Choroid plexus epithelial cell (primary cell): ENCODE data around the gene OTUD4.
A peak's percentile ranks its signal among the peaks of the same experiment; 100 is the strongest.

Source experiments
- DNase-seq: peaks from one replicate; pipeline ENCODE4 v3.0.0-alpha.2; 2010; ENCODE audit warnings: low read depth
- H3K4me3 ChIP-seq: 2 replicates; pipeline ENCODE4 v1.5.1; 2011; ENCODE audit warnings: low read depth, mild to moderate bottlenecking, control low read depth, low read length, moderate library complexity
- TF ChIP-seq, protein P1 (sequence below): conservative IDR thresholded peaks from 2 replicates; pipeline ENCODE4 v1.5.1; 2011; ENCODE audit warnings: low read depth, mild to moderate bottlenecking, control low read depth, inconsistent platforms, low read length, moderate library complexity

Gene OTUD4

GRCh38 chr4:145083891-145084605 is 96.3 kb downstream of the OTUD4 start:
- TF ChIP-seq, protein P1, sequence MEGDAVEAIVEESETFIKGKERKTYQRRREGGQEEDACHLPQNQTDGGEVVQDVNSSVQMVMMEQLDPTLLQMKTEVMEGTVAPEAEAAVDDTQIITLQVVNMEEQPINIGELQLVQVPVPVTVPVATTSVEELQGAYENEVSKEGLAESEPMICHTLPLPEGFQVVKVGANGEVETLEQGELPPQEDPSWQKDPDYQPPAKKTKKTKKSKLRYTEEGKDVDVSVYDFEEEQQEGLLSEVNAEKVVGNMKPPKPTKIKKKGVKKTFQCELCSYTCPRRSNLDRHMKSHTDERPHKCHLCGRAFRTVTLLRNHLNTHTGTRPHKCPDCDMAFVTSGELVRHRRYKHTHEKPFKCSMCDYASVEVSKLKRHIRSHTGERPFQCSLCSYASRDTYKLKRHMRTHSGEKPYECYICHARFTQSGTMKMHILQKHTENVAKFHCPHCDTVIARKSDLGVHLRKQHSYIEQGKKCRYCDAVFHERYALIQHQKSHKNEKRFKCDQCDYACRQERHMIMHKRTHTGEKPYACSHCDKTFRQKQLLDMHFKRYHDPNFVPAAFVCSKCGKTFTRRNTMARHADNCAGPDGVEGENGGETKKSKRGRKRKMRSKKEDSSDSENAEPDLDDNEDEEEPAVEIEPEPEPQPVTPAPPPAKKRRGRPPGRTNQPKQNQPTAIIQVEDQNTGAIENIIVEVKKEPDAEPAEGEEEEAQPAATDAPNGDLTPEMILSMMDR, result no peak
- DNase-seq, result peak; percentile 59
- H3K4me3 ChIP-seq, result no peak overlapping the region
